D341Med (cell line): Measurements from ENCODE around the gene DENND2A.
"Not testable (repeated sequence)": the region's sequence is repeated elsewhere in the genome, so short reads cannot be mapped to it uniquely, and the experiment has no call there.

Experiments
- DNase-seq: peaks from one replicate; pipeline ENCODE4 v3.0.0; 2012; ENCODE audit warnings: low spot score

The DENND2A gene

DNA sequence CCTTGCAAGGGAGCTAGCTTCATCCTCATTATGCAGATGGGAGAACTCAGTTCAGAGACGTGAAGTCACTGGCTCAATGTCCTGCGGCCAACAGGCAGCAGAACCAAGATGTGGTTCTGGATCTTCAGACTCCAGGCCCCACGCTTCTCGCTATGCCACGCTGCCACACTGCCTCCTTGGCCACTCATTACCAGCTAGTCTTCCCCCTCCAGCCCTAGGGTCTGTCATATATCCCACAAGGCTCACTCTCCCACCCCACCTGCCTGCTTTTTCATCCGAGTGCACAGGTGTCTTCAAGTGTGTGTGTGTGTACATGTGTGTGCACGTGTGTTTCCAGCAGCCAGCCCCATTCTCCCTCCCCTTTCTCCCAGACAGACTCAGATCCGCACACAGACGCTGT, 53.4 kb downstream of the DENND2A start:
- DNase-seq, result no peak

DNA sequence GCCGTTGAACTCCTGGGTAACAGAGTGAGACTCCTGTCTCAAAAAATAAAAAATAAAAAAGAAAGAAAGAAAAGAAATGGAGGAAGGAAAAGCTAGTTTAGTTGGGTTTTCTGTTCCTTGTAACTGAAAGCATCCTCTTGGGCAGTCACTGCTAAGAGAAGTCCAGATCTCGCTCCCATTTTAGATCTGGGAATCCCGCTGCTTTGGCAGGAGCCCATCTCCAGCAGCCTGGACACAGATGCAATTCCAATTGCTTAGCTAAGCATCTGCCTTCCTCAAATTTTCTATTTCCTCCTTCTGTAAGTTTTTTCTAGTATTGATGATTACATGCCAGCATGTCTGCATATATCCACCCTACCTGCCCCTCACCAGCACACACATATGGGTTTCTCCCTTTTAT, 54.1 kb downstream of the DENND2A start:
- no peak for DNase-seq

DNA sequence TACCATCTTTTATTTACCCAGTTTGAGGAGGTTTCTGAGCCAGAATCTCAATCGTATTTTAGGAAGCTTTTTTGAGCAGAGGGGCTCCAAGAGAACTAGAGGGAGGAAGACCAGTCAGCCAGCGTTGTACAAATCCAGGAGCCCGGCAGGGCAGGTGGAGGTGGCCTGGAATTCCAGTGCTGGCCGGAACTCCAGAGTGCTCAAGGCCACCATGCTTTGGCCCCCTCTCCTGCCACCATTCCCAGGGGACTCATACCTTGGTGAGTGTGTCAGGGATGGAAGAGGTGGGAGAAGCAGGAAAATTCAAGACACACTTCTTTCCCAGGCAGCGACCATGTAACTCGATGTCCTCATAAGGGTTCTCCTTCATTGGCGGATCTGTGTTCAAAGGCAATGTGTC, 55.3 kb downstream of the DENND2A start:
- DNase-seq, result no peak

DNA sequence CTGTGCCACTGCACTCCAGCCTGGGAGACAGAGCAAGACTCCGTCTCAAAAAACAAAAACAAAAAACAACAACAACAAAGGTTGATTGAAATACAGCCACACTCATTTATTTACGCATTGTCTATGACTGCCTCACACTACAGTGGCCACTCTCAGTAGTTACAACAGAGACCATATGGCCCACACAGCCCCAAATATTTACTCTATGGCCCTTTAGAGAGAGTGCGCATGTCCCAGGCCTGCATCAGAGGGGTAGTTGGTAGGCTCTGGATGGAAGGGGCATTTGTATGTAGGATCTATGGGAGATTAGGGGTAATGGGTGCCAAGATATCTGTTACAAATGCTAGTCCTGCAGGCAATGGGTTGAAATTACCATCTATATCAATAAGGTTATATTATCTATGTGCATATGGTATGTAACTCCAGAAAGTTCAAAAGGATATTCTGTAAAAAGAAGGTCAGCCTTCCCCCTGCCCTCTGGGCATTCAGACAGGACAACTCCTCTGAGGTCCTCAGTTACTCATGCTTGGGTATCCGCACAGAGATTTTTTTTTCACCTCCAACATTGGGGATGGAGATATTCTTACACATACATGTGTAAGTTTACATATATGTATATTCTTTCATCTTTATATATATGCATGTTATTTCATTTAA, 56.3 kb downstream of the DENND2A start:
- DNase-seq, result no peak

DNA sequence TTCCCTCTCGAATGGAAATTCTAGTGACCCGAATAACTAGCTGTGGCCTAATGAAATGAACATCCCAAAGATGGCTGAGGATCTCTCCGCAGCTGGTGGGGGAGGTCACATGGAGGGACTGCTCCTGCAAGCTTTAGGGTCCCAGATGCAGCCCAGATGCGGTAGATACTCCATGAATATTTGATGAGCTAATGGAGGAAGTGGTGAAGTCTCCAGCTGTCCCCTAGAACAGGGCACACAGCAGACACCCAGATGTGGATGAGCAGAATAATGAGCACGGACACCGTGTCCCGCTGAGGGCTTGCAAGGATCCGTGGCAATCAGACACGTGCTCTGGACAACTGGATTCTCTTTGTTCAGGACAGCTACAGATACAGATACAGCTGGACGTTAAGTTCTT, 59.2 kb downstream of the DENND2A start:
- DNase-seq, result no peak

DNA sequence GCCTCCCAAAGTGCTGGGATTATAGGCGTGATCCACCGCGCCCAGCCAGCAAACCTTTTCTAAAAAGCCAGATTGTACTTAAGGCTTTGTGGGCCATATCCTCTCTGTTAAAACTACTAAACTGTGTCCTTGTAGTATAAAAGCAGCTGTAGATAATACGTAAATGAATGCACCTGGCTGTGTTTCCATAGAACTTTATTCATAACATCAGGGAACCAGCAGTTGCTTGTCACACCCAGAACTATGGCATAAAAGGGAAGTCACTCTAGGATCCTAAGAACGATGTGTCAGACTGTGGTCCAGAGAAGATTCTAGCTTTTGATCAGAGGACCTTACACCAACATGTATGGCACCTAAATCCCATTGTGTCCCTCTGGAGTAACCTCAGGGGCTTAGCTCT, 63.0 kb downstream of the DENND2A start:
- DNase-seq, result no peak

DNA sequence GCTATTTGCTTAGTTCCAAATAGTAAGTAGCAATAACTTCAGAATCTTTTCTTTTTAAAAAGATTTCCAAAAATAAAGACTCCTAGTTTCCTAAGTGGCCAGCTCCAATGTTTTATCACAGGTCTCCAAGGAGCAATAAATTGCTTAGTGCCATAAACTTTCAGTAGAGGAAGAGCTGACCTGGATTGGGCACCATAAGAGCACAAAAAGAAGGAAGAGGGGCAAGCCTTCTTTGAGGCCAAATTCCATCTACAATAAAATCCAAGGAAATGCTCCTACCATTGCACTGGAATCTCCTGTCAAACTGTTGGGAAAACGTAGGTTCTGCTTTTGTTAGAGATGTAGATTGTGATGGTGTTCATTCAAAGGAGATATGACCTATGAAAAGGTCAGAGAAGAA, 64.0 kb downstream of the DENND2A start:
- DNase-seq, result no peak

DNA sequence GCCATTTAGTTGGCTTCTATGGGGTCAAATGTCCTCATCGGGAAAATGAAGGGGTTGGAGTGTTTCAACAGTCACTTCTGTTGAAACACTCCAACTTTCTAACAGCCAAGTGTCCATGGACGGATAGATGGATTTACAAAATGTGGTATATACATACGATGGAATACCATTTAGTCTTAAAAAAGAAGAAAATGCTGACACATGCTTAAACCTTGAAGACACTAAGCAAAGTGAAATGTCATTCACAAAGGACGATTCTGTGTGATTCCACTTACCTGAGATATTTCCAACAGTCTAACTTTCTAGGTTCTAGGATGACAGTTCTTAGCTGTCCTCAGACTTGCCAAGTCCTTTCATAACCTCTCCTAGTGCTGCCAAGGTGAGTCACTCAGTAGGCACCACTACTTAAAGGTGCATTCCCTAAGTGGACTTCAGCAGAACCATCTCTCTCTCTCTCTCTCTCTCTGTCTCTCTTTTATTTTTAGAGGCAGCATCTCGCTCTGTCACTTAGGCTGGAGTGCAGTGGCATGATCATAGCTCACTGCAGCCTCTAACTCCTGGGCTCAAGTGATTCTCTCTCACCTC, 69.0 kb downstream of the DENND2A start:
- no peak for DNase-seq

DNA sequence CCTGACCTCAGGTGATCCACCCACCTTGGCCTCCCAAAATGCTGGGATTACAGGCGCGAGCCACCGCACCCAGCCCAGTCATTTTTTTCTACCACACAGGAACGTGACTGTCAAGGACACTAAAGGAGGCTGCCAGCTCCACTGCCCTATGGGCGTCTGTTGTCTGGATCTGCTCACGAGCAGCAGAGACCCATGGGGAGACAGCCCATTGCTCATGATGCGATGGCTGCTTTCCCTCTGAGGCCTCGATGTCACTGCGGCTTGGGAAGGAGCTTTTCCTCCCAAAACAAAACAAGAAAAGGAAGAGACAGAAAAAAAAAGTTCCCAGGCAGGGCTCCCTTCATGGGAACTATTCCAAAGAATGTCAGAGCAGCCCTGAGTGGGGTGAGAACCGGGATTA, 70.5 kb downstream of the DENND2A start:
- DNase-seq, result no peak

DNA sequence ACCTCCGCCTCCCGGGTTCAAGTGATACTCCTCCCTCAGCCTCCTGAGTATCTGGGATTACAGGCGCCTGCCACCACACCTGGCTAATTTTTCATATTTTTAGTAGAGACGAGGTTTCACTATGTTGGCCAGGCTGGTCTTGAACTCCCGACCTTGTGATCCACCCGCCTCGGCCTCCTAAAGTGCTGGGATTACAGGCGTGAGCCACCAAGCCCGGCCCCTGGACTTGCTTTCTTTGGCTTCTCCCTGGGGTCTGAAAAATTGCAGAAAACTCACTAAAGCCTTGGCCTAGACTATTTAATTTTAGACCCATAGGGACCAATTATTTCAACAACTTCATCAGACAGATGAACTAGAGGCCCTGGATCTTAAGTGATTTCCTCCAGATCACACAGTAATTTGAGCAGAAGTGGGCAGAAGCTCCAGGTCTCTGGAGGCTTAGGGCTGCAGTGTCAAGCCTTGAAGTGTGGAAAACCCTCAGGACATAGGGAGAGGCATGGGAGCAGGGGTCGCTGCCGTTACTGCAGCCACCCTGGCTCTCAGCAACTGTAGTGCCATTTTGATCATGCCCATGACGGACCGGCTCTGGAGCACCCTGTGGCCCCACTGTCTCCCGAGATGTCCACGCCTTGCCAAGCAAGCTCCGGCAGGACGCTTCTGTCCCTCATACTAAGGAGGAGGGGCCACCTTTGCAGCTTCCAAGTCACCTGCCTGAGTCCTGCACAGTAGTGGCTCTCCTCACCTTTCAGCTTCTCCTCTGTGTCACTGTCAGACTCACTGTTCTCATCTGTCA, 72.4 kb downstream of the DENND2A start:
- no peak for DNase-seq

DNA sequence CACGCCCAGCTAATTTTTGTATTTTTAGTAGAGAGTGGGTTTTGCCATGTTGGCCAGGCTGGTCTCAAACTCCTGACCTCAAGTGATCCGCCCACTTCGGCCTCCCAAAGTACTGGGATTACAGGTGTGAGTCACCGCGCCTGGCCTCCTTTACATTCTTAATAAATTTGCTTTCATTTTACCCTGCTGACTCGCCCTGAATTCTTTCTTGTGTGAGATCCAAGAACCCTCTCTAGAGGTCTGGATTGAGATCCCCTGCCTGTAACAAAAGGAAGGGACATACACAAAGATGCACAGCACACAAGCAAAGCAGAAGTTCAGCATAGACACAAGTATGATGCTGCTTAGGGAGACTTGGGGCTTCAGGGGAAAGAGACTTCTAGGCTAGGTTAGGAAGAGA, 74.4 kb downstream of the DENND2A start:
- DNase-seq, result not testable (repeated sequence)

DNA sequence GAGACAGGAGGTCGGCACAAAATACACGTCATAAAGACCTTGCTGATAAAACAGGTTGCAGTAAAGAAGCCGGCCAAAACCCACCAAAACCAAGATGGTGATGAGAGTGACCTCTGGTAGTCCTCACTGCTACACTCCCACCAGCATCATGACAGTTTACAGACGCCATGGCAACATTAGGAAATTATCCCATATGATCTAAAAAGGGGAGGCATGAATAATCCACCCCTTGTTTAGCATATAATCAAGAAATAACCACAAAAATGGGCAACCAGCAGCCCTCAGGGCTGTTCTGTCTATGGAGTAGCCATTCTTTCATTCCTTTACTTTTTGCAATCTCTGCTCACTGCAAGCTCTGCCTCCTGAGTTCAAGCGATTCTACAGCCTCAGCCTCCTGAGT, 74.9 kb downstream of the DENND2A start:
- not testable (repeated sequence) for DNase-seq

DNA sequence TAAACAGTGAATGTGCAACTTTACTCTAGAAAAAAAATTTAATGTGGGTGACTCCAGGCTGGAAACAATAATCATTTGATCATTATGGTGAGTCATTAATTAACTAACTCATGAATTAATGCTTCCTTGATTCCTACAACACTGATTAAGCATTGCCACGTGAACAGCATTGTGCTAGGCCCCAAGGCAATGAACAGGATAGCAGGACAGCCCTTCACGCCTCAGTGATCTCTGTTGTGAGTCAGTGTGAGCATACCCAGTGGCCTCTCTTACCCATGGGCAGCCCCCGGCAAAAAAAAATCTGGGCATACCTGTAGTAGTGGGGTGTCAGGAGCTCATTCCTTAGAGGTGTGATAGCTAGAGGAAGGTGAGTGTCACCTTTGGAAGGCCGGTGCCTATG, 76.0 kb downstream of the DENND2A start:
- no peak for DNase-seq

DNA sequence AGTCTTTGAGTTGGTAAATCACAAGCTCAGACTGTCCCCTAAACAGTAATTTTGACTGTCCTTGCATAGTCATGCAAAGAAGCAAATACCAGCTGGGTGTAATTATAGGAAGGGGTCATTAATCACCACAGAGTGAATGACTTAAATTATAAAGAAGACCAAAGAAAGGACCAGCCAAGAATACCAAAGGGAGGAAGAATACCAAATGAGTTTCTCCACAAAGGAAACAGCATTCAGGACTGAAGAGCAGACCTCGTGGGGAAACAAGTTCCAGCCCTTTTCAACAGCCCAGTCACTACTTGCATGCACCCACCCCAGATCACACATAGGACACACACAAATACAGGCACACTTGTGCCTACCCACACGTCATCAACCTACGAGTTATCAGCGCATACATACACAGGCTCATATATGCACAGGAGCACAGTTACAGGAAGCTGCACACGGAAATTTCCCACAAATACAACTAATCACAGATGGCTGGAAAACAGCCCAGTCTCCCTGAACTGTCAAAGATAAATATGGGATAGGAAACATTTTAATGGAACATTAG, 77.6 kb downstream of the DENND2A start:
- DNase-seq, result no peak

DNA sequence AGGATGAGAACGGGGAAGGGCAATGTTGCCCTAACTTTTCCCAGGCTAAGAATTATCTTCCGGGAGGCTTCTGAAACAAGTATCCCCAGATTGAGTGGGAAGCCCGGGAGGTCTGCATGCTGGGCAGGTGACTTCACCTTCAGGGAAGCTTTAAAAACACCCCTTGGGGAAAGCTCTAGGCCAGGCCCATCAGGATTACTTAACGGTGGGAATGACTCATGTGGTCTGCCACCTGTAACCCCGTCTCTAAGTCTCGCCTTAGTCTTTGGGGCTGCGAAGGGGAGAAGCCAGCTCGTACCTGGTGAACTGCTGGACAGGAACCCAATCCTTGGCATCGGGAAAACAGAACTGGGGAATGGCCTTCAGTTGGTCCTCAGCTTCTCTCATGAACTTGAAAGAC, 81.2 kb downstream of the DENND2A start:
- no peak for DNase-seq

DNA sequence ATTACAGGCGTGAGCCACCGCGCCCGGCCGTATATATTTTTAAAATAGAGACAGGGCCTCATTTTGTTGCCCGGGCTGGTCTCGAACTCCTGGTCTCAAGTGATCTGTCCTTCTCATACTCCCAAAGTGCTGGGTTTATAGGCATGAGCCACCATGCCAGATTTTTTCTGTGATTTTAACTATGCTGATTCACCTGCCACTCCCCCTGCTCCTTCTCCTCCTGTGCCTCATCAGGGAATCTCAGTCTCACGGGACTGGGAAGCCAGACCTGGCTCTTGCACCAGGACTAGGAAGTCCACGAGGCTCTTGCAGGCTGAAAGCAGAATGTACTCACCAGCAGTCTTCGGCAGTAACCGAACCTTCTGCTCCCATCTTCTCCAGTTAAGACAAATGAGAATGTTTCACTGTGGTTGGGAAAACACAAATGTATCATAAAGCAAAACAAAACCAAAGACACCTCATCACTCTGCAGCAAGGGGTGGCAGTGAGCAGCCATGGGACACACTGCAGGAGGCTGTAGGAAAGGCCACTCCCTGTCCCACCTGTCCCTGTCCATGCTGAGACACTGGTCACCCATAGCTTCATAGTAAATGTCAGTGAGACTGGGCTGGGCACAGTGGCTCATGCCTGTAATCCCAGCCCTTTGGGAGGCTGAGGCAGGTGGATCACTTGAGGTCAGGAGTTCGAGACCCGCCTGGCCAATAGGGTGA, 82.6 kb downstream of the DENND2A start:
- DNase-seq, result no peak

DNA sequence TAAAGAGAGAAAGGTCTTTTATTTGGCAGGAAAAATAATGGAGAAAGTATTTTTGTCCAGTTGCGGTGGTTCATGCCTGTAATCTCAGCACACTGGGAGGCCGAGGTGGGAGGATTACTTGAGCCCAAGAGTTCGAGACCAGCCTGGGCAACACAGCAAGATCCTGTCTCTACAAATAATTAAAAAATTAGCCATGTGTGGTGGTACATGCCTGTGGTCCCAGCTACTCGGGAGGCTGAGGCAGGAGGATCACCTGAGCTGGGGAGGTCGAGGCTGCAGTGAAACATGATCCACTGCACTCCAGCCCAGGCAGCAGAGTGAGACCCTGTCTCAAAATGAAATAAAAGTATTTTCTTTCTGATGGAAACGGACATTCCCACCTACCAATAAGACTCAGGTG, 83.5 kb downstream of the DENND2A start:
- no peak for DNase-seq

DNA sequence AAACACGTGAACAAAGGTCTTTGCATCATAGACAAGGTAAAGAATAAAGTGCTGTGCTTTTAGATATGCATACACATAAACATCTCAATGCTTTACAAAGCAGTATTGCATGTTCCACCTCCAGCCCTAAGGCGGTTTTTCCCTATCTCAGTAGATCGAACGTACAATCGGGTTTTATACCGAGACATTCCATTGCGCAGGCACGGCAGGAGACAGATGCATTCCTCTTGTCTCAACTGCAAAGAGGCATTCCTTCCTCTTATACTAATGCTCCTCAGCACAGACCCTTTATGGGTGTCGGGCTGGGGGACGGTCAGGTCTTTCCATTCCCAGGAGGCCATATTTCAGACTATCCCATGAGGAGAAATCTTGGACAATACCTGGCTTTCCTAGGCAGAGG, 87.4 kb downstream of the DENND2A start:
- DNase-seq, result not testable (repeated sequence)

DNA sequence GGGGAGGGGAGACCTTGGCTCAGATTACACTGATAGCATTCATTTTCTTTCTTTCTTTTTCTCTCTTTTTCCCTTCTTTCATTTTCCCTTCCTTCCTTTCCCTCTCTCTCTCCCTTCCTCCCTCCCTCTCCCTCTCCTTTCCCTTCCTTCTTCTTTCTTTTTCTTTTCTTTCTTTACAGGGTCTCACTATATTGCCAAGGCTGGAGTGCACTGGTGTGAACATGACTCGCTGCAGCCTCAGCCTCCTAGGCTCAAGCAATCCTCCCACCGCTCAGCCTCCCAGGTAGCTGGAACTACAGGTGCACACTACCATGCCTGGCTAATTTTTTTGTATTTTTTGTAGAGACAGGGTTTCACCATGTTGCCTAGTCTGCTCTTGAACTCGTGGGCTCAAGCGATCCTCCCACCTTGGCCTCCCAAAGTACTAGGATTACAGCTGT, 88.4 kb downstream of the DENND2A start:
- no peak for DNase-seq

DNA sequence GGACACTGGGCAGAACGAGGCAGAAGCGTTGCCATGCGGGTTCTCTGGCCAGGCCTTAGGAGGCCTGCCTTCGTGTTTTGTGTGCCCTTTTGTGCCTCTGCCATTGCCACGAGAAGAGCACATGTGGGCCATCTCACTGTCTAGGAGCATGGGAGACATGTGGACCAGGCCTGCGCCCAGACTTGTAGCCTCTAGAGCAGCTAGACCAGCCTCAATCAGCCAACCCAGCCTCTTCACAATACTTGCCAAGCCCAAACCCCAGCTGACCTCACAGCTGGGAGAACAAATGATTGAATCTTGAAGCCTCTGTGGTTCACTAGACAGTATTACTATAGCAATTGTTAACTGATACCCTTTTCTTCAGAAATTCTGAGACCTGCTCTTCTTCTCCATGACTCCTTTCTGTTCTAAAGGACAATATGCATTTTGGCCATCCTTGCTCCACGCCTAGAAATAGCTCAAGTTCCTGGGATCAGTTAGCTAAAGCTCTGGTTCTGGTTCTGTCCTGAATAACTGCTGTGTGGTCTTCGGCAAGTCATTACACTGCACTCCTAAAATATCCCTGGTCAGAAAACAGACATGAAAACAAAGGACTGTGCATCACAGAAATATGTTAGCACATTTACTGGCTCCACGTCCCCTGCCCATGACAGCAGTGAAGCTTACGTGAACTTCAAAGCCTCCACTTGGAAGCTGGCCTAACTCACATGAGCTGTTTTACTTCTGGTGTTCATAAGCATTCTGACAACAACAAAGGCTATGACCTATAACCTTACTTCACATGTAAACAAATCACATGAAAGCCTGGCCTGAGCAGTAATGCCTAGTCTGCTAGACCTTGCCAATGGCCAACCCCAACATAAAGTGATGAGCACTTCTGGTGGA, 89.0 kb downstream of the DENND2A start:
- no peak for DNase-seq

DNA sequence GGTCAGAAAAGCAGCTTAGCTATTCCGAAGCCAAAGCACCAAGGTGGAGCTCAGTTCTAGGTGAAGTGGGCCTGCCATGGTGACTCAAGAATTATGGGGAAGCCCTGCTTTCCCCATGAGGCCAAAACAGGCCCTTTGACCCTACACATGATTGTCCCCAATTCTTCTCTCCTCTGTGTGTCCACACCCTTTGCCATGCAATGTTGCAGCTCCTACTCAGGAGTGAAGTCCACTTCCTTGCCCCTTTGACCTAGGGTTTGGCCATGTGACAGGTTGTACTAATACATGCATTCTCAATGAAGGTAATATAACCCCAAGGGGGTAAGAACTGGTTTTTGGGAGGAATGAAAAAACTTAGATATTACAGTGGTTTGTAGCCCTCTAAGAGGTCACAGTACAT, 93.7 kb downstream of the DENND2A start:
- no peak for DNase-seq
